SK-N-MC (cell line): ENCODE measurements around the gene NLRP9.
"Not testable (repeated sequence)": the region's sequence is repeated elsewhere in the genome, so short reads cannot be mapped to it uniquely, and the experiment has no call there.

Source experiments
- EZH2 ChIP-seq: fragments of 200-600 bp; sonication (generic); IDR thresholded peaks from one replicate; pipeline ENCODE4 v1.6.1; 2017; ENCODE audit warnings: antibody characterized with exemption
- POLR2AphosphoS5 ChIP-seq: IDR thresholded peaks from 2 replicates; pipeline ENCODE4 v1.6.1; 2012; ENCODE audit warnings: mild to moderate bottlenecking, low read depth, low read length, borderline replicate concordance

DNA sequence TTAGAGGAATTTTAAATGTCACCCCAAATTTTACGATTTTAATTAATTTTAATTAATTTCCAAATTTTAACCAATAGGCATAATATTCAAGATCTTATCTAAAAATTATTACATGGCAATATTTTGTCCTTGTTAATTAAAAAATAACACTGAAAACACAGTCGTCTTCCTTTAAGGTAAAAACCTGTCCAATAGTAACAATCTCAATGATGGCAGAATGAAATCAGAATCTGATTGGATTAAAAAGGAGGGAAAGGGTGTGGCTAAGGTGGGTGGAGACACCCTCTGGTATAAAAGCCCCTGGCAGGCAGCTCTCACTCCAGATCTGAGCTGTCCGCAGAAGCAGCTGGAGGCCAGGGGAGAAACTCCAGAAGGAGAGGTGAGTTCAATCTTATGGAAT, 20.6 kb upstream of the NLRP9 start, which contains the start of gene RFPL4A:
- not testable (repeated sequence) for TF ChIP-seq EZH2, POLR2AphosphoS5
